Measurements from ENCODE around the gene RNF186.

DNA sequence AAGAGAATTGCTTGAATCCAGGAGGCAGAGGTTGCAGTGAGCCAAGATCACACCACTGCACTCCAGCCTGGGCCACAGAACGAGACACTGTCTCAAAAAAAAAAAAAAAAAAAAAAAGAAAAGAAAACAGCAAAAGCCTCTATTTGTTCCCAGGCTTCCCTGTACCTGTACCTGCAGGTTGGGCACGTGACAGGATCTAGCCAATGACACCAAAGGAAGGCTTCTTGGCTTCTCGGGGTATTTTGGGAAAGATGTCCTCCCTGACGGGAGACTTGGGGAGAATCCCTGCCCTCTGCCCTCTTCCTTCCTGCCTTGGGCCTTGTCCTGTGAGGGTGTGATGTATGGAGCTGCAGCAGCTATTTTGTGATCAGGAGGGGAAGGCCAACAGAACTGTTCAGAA lies 38.1 kb downstream of the RNF186 start:
- TF ChIP-seq, protein P1, sequence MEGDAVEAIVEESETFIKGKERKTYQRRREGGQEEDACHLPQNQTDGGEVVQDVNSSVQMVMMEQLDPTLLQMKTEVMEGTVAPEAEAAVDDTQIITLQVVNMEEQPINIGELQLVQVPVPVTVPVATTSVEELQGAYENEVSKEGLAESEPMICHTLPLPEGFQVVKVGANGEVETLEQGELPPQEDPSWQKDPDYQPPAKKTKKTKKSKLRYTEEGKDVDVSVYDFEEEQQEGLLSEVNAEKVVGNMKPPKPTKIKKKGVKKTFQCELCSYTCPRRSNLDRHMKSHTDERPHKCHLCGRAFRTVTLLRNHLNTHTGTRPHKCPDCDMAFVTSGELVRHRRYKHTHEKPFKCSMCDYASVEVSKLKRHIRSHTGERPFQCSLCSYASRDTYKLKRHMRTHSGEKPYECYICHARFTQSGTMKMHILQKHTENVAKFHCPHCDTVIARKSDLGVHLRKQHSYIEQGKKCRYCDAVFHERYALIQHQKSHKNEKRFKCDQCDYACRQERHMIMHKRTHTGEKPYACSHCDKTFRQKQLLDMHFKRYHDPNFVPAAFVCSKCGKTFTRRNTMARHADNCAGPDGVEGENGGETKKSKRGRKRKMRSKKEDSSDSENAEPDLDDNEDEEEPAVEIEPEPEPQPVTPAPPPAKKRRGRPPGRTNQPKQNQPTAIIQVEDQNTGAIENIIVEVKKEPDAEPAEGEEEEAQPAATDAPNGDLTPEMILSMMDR (IDR thresholded peaks at IDR 0.05; ENCODE audit: low read depth, low read length), result no peak
- no peak for TF ChIP-seq POLR2A (IDR thresholded peaks at IDR 0.05; ENCODE audit: extremely low read depth, insufficient read length)
- TF ChIP-seq, protein P2, sequence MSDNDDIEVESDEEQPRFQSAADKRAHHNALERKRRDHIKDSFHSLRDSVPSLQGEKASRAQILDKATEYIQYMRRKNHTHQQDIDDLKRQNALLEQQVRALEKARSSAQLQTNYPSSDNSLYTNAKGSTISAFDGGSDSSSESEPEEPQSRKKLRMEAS (IDR thresholded peaks at IDR 0.05; ENCODE audit: low read depth, low read length), result no peak
